Stimulated activated CD8-positive, alpha-beta memory T cell treated with anti-CD3 and anti-CD28 coated beads, Interleukin-15, amount 100 ng/mL, for 48 hours (primary cell): ENCODE measurements around the gene ETAA1.

Experiments
- DNase-seq, 2 donors: peaks; one replicate each; pipeline ENCODE4 v3.0.0-alpha.2; 2020; ENCODE audit warnings: low read depth in 2 of 2

The ETAA1 gene

GRCh38 chr2:67437114-67437513, 40.0 kb downstream of the ETAA1 start:
- DNase-seq: no peak

- DNase-seq: no peak
These were observed 41.2 kb downstream of the ETAA1 start for GRCh38 chr2:67438337-67438736.

DNA sequence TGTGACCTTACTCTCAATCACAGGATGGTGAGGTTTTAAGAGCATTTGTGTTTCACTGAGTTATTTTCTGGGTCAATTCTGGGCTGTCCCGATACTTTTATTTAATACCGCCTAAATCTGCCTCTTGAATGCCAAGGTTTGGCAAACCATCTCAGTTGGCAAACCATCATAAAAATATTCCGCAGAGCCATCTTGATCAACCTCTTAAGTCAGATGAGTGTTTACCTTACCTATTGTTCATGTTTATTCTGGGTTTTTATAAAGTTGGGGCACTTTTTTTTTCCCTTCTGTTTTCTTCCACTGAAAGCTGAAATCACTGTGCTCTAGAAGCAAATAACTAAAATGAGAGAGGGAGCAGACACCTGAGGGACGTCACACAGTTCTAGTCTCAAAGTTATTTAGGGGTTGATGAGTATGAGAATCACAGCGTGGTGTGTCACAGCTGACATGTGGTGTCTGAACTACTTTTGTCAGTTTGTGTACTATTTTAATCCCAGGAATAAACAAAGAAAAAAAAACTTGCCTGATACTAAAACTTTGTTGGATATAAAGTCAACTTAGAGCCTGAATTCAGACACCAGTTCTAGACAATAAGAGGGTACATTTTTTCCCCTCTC, 48.6 kb downstream of the ETAA1 start:
- DNase-seq: no peak

DNA sequence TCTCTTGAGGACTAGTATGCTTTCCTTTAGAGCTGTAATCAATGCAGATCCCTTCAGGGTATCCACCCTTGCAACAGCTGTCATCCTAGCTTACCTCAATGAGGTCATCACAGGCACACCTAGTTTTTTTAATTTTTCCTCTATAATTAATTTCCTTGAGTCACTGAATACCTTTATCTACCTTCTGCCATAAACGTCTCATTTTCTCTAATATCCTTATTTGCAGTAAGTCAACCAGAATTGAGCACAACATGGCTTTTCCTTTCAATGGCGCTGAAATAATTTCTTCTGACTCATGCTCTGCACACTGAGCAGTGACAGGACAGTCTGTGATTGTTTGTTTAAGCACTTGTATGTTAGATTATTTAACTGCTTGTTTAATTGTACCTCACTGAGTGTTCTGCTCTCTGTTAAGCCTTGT, 49.4 kb downstream of the ETAA1 start:
- no peak for DNase-seq

- DNase-seq: no peak
These were observed 51.5 kb downstream of the ETAA1 start for GRCh38 chr2:67448648-67449047.

DNA sequence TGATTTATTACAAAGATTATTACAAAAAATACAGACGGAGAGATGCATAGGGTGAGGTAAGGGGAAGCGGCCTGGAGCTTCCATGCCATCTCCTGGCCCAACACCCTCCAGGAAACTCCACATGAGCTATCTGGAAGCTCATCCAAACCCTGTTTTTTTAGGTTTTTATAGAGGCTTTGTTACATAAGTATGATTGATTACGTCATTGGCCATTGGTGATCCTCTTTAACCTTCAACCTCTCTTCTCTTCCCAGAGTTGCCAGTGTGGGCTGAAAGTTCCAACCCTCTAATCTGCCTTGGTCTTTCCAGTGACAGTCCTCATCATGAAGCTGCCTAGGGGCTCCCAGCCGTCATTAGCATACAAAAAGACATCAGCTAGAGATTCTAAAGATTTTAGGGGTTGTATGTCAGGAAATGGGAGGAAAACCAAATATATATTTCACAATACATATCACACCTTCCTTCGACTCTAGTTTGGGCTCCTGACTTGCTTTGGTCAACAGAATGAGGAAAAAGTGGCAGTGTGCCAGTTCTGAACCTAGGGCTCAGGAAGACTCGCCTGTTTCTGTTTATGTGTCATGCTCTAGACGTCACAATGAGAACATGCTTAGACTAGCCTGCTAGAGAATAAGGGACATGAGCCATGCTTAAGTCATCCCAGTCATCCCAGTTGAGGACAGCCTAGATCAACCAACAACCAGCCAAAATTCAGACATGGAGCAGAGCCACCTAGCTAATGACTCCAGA, 54.1 kb downstream of the ETAA1 start:
- DNase-seq: no peak

DNA sequence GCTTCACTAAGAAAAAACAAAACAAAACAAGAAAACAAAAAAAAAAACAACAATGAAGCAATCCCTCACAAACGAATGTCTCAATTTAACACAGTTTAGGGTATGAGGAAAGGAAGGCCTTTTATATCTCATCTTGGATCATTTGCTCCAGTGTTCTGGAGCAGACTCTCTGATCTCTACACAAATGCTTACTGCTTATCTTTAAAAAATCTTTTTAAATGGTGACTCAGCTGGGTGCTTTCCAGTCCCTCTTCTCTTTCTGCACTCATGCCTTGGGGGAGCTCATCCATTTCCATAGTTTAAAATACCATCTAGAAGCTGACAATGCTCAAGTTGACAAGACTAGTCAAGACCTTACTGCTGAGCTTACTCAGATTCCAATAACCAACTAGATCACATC, 56.2 kb downstream of the ETAA1 start:
- no peak for DNase-seq

DNA sequence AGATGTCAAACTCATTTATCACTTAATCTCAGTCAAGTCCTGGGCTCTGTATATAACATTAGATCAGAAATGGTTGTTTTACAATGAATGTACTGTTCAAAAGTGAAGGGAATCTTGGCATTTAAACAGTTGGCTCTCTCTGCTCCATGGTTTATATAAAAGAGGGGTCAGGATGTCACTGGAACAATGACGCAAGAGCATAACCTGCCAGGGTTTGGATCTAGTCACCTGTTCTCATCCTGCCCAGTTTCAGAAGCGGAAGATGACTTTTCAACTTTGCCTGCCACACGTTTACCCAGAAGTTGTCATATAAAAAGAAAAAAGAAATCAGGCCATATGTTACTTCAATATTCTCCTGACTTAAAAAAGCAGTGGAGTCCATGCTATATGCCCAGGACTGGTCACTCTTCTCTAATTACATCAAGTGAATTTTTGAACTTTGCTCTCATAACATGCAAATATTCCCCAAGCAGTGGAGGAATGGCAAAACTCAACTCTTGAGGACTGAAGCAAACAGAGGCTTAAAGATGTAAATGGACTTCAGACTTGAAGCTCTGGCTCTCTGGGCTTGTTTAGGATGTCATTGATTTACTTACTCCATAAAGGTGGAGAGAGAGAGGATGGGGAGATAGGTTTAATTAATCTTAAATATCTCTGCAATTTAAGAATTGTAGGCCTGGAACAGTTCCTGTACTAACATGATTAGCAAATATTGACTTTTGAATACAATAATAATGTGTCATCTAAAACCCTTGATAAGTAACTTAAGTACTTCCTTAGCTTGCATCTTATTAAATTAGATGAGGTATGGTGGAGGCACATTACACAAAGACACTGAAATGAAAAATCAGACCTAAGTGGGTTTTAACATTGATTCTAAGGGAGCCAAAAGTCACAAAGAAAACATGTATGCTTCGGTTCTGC, 58.3 kb downstream of the ETAA1 start:
- no peak for DNase-seq

DNA sequence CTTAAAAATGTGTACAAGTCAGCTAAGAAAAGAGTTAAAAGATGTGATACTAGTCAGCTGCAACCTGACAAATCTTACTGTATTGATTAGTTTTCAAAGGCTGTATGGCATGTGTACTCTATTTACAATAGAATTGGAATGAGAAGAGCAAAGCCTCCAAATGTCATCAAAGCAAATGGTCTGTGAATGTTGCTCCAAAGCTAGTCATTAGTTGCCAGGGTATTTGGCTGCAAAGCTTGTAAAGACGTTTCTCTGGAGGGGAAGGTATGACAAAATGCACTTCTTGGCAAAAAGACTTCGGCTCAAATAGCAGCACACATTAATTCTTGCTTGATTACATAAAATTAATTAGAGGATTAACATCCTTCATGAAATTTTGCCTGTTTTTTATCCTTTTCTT, 59.3 kb downstream of the ETAA1 start:
- DNase-seq: no peak

DNA sequence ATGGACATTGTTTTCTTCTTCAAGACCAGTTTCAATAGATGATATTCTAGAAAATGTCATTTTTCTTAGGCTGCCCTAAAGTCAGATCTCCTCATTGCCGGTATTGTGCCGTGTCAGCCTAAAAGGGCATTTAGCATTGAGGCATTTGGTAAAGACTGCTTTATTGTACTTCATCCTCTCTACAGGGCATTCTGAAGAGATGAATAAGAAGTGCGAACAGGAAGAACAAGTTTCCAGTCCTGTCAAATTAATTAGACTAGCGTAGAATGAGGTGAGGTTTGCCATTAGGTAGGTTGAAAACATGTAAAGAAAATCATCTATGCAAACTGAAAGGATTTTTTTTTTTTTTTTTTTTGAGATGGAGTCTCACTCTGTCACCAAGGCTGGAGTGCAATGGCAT, 60.6 kb downstream of the ETAA1 start:
- no peak for DNase-seq

GRCh38 chr2:67459761-67460160, 62.6 kb downstream of the ETAA1 start:
- DNase-seq: no peak
